GM13976 (cell line): ENCODE results near the gene LRRC8D.

Experiments used
- DNase-seq: peaks from one replicate; pipeline ENCODE4 v3.0.0; 2012; ENCODE audit warnings: low spot score
- in situ Hi-C: fragments of 300-500 bp; cut with MboI; formaldehyde crosslinking; loops from one replicate; pipeline ENCODE4 v1.12.0; 2022; ENCODE audit warnings: low sequenced_read_pairs, mixed read lengths, inconsistent platforms; ENCODE audit not compliant: unreplicated experiment
- TF ChIP-seq, protein P1 (sequence below): IDR thresholded peaks from 2 replicates; pipeline ENCODE4 v1.5.1; 2012; ENCODE audit warnings: borderline replicate concordance, mild to moderate bottlenecking; ENCODE audit not compliant: insufficient read depth; ENCODE audit errors: extremely low read depth, missing control alignments, control extremely low read depth

LRRC8D gene

DNA sequence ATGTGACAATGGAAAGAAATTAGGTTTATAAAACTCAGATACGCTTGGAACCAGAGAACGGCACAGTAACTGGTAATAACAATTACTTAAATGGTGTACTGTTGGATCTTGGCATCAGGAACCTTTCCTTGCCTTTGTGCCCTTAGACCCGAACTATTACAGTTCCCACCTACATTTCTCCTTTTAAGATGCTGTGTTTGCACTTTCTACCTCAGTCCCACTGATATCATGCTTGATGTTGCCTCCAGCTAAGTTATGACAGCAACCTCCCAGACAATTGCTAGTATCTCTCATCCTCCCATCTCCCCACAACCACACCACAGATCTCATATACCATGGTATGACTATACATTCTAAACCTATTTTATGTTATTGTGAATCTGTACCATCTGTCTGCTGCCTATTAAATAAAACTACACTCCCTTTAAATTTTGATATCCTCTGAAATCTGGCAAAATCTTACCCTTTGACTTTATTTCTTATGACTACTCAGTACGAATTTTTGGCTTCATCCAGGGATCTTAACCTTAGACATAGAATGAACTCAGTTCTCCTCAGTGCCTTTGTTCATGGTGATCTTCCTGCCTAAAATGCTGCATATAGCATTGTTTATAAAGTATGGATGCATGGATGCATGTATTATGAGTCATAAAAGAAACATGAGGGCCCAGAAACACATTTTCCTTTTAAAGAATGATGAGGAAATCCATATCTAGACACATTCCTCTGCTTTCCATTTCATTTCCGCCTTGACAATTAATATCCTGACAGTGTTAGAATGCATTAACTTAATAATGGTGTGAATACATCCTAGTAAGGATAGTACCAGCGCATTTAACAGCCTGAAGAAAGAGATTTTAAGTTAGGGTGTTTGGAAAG lies 64.1 kb downstream of the LRRC8D start:
- DNase-seq = no peak
- in situ Hi-C loops = no loop called here
- TF ChIP-seq, protein P1, sequence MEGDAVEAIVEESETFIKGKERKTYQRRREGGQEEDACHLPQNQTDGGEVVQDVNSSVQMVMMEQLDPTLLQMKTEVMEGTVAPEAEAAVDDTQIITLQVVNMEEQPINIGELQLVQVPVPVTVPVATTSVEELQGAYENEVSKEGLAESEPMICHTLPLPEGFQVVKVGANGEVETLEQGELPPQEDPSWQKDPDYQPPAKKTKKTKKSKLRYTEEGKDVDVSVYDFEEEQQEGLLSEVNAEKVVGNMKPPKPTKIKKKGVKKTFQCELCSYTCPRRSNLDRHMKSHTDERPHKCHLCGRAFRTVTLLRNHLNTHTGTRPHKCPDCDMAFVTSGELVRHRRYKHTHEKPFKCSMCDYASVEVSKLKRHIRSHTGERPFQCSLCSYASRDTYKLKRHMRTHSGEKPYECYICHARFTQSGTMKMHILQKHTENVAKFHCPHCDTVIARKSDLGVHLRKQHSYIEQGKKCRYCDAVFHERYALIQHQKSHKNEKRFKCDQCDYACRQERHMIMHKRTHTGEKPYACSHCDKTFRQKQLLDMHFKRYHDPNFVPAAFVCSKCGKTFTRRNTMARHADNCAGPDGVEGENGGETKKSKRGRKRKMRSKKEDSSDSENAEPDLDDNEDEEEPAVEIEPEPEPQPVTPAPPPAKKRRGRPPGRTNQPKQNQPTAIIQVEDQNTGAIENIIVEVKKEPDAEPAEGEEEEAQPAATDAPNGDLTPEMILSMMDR = no peak

DNA sequence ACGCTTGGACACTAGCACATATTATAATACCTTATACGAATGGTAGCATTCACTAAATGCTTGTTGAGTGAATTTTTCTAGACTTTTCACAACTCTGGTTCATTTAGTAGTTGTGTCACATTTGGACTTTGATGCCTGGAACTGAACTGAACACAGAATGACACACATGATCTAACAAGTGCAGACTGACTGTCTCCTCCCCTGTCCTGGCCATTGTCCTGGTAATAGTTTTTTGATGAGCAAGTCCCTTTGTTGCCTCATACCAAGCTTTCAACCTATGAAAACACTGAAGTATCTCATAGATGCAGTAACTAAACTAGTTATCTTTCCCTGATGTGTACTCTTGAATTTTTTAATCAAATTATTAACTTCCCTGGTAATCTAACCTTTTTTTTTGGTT lies 66.4 kb downstream of the LRRC8D start:
- in situ Hi-C loops = no loop called here
- DNase-seq = no peak
- TF ChIP-seq, protein P1 = no peak

DNA sequence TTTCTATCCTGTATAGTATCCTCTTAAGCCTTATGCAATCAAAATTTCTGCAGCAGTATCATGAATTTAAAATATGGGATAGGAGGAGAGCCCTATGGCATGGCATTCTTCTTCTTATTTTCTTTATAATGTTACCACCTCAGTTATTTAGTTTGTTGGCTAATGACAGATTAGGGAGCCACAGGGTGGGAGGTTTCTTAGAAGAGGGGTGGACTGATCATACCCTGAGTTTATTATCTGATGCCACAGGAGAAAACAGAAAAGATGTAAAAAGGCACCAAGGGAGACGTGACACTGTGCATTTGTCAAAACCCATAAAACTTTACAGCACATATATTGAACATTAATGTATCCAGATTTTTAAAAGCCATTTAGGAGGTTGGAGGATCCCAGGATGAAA lies 66.9 kb downstream of the LRRC8D start:
- in situ Hi-C loops = no loop called here
- DNase-seq = no peak
- TF ChIP-seq, protein P1 = no peak

DNA sequence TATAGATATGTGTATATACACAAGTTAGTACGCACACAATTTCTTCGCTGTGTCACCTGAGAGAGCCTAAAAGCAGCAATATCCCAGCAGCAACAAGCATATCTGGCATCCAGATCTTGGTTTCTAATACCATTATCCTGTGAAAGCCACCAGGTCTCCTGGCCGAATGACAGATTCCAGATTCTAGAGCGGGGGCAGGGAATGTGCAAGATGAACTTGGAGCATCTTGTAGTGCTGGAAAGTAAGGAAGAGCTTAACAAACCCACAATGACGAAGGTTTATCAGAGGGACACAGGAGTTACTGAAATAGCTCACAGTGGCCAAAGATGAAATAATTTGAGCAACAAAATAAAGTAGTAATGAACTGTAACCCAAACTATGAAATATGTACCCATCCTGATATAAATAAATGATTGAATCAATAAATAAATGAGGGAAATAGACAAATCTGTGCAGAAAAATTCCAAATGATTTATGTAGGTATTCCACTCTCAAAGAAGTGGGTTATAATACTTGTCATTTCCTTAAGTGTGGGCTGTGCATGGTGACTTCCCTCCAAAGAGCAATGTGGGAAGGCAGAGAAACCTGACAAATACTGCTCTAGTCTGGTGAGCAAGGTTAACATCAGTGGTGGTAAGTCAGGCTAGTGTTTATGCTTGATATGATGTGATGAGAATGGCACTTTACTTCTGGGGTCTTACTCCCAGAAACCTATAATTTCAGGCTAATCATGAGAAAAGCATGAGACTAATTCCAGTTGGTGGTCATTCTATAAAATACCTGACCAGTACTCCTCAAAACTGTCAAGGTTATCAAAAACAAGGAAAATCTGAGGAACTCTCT lies 67.9 kb downstream of the LRRC8D start:
- TF ChIP-seq, protein P1 = no peak
- in situ Hi-C loops = no loop called here
- DNase-seq = no peak

DNA sequence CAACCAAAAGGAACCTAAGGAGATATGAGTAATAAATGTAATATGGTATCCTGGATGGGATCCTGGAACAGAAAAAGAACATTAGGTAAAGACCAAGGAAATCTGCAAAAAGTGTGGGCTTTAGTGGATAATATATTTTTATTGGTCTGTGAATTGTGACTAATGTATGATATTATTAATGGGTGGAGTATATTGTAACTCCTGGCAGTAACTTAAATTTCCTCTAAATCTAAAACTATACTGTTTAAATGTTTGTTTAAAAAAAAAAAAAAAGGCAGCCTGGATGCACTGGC lies 68.4 kb downstream of the LRRC8D start:
- no peak for DNase-seq
- in situ Hi-C loops = no loop called here
- TF ChIP-seq, protein P1 = no peak

DNA sequence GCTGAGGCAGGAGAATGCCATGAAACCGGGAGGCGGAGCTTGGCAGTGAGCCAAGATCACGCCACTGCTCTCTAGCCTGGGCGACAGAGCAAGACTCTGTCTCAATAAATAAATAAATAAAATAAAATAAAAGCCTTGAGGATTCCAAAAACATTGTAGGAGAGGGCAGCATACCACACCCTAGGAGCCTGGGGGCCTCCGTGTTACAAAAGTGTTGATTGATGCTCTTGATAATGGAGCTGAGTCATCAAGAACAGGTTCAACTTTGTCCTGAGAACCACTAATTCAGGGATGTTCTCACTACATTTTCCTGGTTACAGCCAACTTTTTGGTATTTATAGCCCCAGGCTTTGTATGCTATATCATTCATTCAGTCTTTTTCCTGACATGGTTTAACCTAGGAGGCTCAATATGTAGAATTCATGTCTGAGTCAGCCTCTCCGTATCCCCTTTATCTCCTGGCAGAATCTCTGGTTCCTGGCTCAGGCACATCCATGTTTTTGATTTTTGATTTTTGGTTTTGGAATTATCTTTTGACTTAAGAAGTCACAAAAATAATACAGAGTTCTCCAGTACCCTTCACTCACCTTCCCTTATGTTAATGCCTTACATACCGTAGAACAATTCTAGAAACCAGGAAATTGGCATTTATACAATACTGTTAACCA lies 69.4 kb downstream of the LRRC8D start:
- DNase-seq = no peak
- in situ Hi-C loops = no loop called here

More for the DNA sequence above, 69.4 kb downstream of the LRRC8D start:
- TF ChIP-seq, protein P1 = no peak
